ENCODE measurements around the gene SDHB.

The SDHB gene

DNA sequence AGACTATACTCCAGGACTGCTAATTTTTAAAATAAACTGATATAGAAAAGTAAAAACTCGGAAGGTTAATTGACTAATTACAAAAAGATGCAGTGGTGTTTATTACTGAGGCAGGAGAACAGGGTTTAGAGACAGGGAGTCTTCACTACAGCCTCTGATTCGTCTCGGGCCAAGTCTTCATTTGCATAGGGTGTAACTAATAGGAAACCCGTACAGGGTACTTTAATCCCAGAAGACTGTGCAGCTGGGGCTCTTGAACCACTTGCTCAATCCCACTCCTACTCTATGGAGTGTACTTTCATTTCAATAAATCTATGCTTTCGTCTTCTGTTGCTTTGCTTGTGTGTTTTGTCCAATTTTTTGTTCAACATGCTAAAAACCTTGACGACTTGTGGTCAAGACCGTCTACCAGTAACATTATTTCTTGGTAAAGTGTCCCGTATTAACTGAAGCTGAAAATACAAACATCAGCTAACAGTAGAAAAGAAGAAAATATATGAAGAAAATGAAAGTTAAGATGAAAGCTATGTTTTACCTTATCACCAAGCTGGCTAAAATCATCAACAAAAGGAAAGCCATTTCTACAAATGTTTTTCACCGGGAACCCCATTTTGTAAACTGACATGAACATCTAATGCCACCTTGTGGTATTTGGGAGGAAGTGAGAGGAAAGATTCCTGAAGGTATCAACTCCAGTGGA is 8.0 kb downstream of the SDHB start:
- no peak for DNase-seq (ENCODE audit: low read depth in 2 of 2)

DNA sequence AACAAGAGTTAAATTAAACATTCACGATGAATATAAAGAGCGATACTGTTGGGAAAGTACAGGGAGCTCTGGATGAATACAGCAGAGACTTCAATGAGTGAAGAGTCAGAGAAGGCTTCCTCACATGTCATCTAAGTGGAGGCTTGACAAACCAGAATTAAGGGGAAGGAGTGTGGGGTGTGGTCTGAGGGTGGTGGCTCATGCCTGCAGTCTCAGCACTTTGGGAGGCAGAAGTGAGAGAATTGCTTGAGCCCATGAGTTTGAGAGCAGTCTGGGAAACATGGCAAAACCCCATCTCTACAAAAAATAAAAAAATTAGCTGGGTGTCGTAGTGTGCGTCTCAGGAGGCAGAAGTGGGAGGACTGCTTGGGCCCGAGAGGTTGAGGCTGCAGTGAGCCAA is 8.7 kb downstream of the SDHB start:
- DNase-seq (ENCODE audit: low read depth in 2 of 2), result no peak

DNA sequence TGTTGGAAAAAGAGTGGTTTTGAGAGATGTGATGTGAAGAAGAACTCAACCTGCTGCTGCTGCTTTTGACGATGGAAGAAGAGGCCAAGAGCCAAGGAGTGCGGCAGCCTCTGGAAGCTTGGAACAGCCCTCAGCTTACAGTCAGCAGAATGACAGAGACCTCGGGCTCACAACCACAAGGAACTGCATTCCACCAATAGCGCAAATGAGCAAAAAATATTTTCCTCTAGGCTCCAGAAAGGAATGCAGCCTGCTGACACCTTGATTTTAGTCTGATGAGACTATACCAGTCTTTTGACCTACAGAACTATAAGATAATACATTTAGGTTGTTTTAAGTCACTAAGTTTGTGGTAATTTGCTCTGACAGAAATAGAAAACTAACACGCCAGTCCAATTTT is 10.2 kb downstream of the SDHB start:
- DNase-seq (ENCODE audit: low read depth in 2 of 2), result no peak

DNA sequence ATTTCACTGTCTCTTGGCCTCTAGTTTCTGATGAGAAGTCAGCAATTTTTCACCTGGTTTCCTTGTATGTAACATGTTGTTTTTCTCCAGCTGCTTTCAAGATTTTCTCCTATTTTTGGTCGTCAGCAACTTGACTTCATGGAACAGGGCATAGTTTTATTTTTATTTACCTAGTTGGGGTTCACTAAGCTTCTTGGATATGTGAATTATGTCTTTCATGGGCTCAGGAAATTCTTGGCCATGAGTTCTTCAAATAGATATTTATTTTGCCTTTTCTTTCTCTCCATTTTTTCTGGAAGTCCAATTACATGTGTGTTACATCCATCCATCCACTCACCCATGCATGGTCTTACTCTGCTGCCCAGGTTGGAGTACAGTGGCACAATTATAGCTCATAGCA is 13.7 kb downstream of the SDHB start:
- DNase-seq (ENCODE audit: low read depth in 2 of 2), result no peak

DNA sequence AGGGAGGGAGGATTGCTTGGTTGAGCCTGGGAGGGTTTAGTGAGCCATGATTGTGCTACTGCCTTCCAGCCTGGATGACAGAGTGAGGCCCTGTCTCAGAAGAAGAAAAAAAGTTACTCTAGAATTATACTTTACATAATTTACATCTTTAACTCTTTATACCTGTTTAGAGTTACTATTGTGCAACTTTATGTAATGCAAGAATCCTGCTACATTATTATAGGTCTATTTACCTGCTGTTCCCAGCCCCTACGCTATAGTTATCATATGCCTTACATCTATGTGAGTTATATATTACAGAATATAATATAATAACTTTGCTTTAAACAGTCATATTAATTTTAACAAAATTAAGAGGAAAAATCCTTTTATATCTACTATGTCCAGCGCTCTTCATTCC is 14.3 kb downstream of the SDHB start:
- no peak for DNase-seq (ENCODE audit: low read depth in 2 of 2)

DNA sequence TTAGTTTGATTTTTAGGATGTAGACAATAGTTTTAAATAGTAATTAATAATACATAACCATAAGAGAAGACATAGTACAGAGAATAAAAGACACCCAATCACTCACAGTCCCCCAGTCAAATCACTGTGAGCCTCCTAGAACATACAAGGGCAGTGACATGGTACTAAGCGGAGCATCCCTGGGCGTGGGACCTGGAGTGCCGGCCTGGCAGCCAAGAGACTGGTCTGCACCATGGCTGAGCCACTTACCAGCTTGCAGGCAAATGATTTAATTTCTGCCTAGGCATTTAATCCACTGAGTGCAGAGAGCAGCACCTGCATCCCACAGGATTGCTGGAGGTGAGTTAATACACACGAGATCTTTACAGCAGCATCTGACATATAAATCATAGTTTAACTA is 20.4 kb downstream of the SDHB start:
- no peak for DNase-seq (ENCODE audit: low read depth in 2 of 2)

DNA sequence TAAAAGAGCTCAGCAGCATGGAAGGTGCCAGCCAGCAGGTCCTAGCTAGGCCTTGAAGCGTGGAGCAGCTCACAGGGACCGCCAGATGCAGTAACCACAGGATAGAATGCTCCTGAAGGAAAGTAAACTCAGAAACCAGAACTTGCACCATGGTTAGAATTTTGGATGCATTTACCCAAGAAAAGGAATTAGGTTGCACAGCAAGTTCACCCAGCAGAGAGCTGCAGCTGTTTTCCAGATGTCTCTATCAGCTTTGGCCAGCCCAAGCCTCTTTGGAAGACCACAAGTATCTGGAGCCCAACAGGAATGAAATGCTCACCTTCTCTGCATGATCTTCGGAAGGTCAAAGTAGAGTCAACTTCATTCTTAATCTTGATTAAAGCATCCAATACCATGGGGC is 21.1 kb downstream of the SDHB start:
- DNase-seq (ENCODE audit: low read depth in 2 of 2), result no peak

DNA sequence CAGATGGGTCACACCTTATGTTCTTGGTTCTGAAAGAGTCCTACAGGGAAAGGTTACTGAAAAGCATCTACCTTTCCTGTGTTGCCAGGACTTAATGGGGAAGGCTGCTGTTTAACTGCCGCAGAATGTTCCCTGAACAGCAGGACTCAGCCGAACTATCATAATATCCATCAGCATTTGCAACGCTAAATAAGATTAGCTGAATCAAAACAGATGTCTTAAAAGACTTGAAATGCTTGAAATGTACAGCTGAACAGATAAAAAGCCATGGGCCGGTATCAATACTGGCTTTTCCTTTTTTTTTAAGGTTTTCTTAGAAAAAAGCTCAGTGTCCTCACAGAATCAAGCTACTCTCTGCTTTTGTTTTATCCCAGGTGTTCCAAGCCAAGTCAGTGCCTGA is 22.4 kb downstream of the SDHB start:
- DNase-seq (ENCODE audit: low read depth in 2 of 2), result no peak

DNA sequence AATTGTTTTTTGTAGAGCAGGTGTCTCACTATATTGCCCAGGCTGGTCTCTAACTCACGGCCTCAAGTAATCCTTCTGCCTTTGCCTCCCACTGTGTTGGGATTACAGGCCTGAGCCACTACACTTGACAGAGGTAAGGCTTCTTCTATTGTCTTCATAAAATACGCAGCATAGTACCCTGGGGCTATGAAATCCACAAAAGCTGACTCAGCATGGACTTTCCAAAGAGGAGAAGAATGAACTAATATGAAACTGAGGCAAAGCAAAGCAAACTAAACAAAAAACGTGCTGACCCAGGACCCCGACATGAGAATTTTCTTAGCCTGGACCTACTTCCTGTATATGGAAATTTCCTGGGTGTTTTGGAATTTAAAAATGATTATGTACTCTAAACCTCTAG is 23.6 kb downstream of the SDHB start:
- no peak for DNase-seq (ENCODE audit: low read depth in 2 of 2)

DNA sequence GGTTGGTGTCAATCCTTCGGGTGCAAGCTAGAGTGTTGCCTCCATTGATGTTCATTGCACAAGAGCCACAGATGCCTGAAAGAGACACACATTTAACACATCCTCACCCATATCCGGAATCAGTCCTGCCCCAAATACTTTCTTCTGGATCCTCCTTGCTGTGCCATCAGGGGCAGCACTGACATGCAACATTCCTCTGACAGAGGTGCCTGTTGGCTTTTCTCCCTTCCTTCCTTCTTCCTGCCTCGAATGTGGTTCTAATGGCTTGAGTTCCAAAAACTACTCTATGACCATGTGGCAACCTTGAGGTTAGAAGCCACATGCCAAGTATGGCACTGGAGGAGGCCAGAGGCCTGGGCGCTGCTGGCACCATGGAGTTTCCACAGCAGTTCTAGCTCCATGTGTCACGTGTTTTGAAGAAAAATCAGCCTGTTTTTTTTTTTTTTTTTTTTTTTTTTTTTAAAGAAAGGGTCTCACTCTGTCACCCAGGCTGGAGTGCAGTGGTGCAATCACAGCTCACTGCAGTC is 25.1 kb downstream of the SDHB start:
- DNase-seq (ENCODE audit: low read depth in 2 of 2), result no peak

DNA sequence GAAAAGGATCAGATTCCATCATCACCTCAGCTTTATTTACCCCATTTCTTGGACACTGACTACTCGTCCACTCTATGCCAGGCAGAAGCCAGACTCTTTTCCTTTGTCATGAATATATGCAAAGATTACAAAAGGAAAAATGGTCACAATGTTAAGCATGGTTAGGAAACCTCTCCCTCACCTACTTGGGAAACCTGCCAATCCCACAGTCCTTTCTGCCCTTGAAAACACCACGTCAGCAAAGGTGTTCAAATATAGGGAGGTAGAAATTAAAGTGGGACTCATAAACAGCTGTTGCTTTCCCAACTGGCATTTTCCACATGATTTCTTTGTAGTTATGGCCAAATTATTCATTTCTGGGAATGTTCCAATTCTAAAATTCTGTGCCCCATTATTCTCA is 25.9 kb downstream of the SDHB start:
- DNase-seq (ENCODE audit: low read depth in 2 of 2), result no peak

DNA sequence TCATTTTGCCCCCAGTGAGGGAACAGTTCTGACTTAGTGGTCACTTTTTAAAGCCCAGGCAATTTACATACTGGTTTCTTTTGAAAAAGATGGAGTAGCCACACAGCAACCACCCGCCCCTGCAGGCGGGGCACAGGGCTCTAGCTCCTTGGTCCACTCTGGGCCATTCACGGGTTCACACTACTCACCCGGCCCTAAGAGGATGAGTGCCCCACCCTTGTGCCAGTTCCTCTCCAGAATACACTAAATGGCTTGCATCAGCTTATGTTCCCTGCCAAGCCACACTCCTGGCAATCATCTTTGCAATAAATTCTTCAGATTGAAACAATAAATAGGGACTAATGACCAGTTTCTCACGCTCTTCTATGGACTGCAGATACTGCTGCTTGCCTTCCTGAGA is 26.4 kb downstream of the SDHB start:
- no peak for DNase-seq (ENCODE audit: low read depth in 2 of 2)

DNA sequence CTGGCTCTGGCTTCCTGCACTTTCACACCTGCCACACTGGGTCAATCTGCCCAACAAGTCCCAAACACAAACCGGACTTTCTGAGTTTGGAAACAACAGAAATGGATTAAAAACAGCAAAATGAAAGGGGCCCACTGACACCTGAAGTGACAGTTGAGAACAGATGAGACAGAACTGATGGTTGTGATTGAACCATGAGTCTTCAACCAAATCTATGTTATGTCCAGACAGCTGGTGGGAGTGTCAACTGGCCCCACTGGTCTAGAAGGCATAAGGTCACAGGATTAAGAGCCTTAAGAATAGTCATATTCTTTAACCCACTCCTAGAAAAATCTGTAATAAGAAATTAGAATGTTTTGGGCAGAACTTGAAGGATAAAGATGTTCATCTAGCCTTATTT is 29.1 kb downstream of the SDHB start:
- DNase-seq (ENCODE audit: low read depth in 2 of 2), result no peak

DNA sequence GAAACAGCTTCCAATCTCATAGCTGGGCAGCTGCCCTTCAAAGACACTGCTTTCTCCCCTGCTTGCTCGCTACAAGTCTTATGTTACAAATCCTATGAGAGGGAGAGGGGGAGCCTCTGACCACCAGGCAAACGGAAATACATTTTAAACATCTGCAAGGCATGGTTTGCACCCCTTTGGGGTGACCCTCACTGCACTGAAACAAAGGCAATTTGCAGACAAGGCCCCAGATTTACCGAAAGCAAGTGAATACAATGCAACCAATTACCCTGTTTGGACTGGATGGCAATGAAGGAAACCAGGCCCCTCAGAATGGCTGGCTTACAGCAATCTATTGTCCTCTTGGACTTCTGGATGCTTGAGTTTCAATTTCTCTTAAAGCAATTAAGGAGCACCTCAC is 30.3 kb downstream of the SDHB start:
- no peak for DNase-seq (ENCODE audit: low read depth in 2 of 2)

DNA sequence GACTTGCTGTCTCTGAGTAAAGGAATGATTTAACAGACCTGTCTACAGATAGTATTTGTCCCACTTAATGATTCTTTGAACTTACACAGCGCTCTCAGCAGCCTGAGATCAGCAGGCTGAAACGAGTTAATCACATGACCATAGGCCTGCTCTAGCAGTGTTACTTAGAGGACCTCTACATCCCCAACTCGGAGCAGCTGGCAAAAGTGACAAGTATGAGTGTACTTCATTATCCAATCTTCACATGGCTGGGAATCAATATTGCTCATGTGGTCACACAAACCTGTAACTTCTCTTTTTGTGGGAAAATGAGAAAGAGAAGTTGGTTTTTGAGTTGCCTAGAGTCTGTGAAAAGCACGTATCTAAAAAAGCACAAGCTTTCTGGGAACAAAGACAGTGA is 30.7 kb downstream of the SDHB start:
- no peak for DNase-seq (ENCODE audit: low read depth in 2 of 2)

DNA sequence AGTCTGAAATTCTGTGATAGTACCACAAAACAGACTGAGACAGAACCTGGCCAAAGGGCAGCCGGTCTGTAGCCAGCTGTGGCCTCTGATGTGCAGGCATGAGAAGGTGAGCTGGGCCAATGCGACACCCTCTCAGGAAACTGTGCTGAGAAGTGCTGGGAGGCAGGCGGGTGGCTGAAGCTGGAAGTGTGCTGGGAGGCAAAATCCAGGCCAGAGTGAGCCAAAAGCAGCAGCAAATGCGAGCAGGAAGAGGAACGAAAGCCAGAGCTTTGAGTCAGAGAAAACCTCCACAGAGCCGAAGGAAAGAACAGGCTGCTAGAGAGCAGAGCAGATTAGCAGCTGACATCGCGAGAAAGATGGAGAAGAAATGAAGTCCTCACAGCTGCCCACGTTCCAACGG is 31.9 kb downstream of the SDHB start:
- no peak for DNase-seq (ENCODE audit: low read depth in 2 of 2)

DNA sequence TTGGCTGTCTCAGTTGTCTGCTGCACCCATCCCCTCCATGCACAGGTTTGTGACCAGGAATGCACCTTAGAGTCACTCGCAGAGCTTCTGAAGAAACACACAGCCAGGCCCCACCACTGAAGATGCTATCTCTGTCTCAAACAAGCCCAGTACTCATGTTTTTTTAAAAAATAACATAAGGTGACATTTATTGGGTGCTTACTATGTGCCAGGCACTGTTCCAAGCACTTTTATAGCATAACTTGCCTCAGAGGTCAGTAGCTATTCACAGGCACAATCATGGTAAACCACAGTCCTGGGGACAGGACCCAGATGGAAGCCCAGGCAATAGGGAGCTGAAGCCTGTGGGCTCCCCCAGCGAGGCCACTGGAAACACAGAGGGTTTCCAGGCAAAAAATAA is 33.3 kb downstream of the SDHB start:
- DNase-seq (ENCODE audit: low read depth in 2 of 2), result no peak

DNA sequence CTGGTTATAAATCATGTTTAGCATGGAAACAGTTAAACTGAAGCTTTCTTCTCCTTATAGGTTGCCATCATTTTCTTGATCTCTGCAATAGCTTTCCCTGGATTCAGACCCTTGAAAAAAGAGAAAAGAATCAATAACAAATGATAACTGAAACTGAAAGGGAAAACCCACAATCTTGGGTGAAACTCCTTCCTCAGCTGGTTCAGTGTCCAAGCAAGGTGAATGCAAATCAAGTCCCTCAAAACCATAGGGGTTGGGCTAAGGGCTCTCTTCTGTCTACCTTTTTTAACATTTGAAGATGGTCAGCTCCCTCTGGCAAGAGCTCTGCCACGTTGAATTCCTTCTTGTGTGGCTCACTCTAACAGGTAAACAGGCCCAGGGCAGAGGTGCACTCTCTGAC is 35.0 kb downstream of the SDHB start:
- no peak for DNase-seq (ENCODE audit: low read depth in 2 of 2)

DNA sequence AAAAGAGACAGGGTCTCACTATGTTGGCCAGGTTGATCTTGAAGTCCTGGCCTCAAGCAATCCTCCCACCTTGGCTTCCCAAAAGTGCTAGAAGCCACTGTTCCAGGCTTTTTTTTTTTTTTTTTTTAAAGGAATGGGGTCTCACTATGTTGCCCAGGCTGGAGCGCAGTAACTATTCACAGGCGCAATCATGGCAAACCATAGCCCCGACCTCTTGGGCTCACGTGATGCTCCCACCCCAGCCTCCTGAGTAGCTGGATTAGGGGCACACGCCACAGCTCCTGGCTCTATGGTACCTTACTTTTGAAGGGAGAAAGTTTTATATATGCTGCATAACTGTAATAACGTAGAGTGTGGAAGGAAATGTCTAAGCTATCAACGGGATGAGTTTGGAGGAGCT is 36.4 kb downstream of the SDHB start:
- DNase-seq (ENCODE audit: low read depth in 2 of 2), result no peak

DNA sequence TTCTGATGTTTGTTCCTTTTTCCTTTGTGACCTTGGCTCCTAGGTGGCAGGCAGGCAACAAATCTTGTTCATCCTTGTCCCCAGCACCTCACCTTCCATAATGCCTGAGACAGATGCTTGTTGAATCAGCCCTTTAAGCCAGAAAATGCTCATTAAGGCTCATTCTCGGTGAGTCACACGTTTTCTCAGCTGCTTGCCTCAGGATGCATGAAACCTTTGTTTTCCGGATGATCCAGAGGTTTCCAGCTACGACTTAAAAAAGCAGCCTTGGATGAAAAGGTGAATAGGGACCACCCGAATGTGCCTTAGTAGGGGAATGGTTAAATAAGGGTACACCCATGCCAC is 37.5 kb downstream of the SDHB start:
- DNase-seq (ENCODE audit: low read depth in 2 of 2), result no peak

DNA sequence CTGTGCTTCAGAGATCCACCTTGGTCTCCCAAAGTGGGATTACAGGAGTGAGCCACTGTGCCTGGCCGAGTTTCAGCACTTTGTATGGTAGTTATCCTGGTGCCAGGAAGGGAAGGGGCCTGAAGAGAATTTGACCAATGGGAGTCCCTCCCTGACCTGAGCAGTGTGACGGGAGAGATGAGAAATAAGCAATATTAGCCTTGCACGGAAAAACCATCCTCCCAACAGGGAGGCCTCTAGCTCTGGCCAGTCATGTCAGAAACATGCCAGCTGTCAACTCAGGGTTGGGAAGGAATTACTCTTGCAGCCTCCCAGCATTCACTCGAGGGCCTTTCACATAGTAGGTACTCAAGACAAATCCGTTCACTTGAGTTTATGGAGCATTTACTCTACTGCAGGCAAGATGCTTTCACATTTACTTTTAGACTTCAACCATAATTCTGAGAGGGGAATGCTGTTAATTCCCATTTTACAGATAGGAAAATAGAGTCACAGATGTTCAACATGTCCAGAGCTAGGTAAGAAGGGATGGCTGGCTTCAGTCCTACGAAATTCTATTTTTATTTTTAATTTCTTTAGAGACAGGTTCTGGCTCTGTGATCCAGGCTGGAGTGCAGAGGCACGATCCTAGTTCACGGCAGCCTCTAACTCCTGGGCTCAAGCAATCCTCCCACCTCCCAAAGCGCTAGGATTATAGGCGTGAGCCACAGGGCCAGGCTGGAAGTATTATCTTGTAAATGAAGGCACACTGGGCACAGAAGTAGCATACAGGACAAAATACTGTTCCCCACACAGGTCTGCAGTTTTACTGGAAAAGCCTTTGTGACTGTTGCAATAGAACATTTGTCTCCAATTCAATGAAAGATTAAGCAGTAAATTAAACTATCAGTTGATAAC is 38.9 kb downstream of the SDHB start:
- no peak for DNase-seq (ENCODE audit: low read depth in 2 of 2)

DNA sequence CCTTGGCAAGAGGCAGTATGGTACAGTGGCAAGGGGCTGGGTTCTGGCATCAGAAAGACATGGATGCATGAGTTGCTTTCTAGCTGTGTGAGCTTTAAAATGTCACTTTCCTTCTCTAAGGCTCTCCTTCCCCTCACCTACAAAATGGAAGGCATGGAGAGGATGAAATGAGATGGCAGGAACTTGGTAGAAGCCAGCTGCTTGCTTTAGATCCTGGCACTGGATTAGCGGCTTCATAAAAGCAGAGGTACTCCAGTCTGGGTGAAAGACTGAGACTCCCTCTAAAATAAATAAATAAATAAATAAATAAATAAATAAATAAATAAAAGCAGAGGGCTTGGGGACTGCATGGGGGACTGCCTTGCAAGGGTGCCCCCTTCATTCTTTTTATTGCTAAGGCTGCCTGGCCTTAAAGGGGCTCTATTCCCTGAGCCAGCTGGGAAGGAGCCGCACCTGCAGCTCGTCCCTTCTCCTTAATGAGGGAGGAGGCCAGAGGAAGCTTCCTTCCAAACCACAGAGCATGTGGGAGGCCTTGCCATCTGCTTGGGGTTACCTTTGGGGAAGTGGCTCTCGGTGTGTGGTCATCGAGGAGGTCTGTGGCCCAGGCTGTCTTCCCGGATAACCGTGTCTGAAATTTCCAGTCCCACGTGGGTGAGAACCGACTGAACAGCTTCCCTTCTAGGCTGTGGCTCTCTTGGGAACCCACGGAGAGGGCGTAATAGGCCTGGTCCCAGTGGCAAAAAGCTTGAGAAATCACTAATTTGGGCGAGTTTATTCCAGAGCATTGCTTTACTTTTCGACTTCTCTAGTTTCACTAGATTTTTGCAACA is 40.1 kb downstream of the SDHB start:
- DNase-seq (ENCODE audit: low read depth in 2 of 2), result no peak

Data from stimulated activated CD4-positive, alpha-beta T cell treated with anti-CD3 and anti-CD28 coated beads, Interleukin-1b, Interleukin-23, amount 100 ng/mL, for 4 hours (primary cell).